K562 (cell line): ENCODE results near the gene SPAM1. TPM values are rescaled to one million over a fixed set of nuclear protein-coding genes. Genes with fewer than 3 reads are reported as not detected.

Source experiments
- ATF1 ChIP-seq, 2 experiments: fragments of 450-650 bp in 1 of 2; IDR thresholded peaks; 2 replicates each; pipeline ENCODE4 v1.6.1; 2016; ENCODE audit warnings: missing compliant biosample characterization in 1 of 2, missing genetic modification characterization in 1 of 2
- CREB5 ChIP-seq: fragments of 250-450 bp; sonication (Bioruptor Pico); IDR thresholded peaks from 2 replicates; pipeline ENCODE4 v1.5.0; 2020; ENCODE audit warnings: mild to moderate bottlenecking
- EP300 ChIP-seq: IDR thresholded peaks from 2 replicates; pipeline ENCODE4 v1.6.1; 2012; ENCODE audit warnings: low read length, improper control_type of control experiment
- HNRNPK ChIP-seq: fragments of 200-400 bp; formaldehyde crosslinking; IDR thresholded peaks from one replicate; pipeline ENCODE4 v1.6.1; 2018; ENCODE audit warnings: mild to moderate bottlenecking, low read depth, low read length; ENCODE audit not compliant: poor library complexity, severe bottlenecking
- IFI16 ChIP-seq: fragments of 250-450 bp; sonication (Bioruptor Pico); IDR thresholded peaks from 2 replicates; pipeline ENCODE4 v2.1.2; 2022; ENCODE audit warnings: mild to moderate bottlenecking, inconsistent platforms
- L3MBTL2 ChIP-seq: fragments of 450-650 bp; IDR thresholded peaks from 2 replicates; pipeline ENCODE4 v1.6.1; 2016; ENCODE audit warnings: mild to moderate bottlenecking, moderate library complexity
- LCOR ChIP-seq: sonication (generic); formaldehyde crosslinking; IDR thresholded peaks from 2 replicates; pipeline ENCODE4 v1.8.0; 2022; ENCODE audit warnings: mild to moderate bottlenecking, missing genetic modification reagents
- MAZ ChIP-seq, 2 experiments: fragments of 450-650 bp in 1 of 2; sonication (generic) in 1 of 2; formaldehyde crosslinking; IDR thresholded peaks in 1 of 2; conservative IDR thresholded peaks in 1 of 2; 2 replicates each; pipeline versions ENCODE4 v1.4.0 to v1.5.0; 2020; ENCODE audit warnings: mild to moderate bottlenecking in 1 of 2, missing genetic modification reagents in 1 of 2
- MIER1 ChIP-seq: fragments of 450-650 bp; IDR thresholded peaks from 2 replicates; pipeline ENCODE4 v1.6.1; 2016; ENCODE audit warnings: antibody characterized with exemption, mild to moderate bottlenecking, low read depth
- NFIC ChIP-seq: fragments of 450-650 bp; IDR thresholded peaks from 2 replicates; pipeline ENCODE4 v1.6.1; 2017; ENCODE audit warnings: mild to moderate bottlenecking, inconsistent platforms
- OTX1 ChIP-seq: fragments of 450-650 bp; formaldehyde crosslinking; IDR thresholded peaks from 2 replicates; pipeline ENCODE4 v1.4.0; 2022; ENCODE audit warnings: mild to moderate bottlenecking
- RUNX1 ChIP-seq: sonication (generic); IDR thresholded peaks from 2 replicates; pipeline ENCODE4 v1.6.1; 2016; ENCODE audit warnings: antibody characterized with exemption, low read depth
- TGIF2 ChIP-seq: sonication (generic); formaldehyde crosslinking; IDR thresholded peaks from 2 replicates; pipeline ENCODE4 v1.8.1; 2022; ENCODE audit warnings: mild to moderate bottlenecking, missing genetic modification reagents, moderate library complexity
- XRCC4 ChIP-seq: IDR thresholded peaks from one replicate; pipeline ENCODE4 v1.6.1; 2011; ENCODE audit not compliant: insufficient read depth, insufficient read length; ENCODE audit errors: extremely low read depth
- ZMIZ1 ChIP-seq, 2 experiments: fragments of 150-350 bp in 1 of 2; IDR thresholded peaks; 2 replicates each; pipeline ENCODE4 v1.6.1; 2012 to 2016; ENCODE audit warnings: low read depth in 2 of 2, low read length in 2 of 2, mild to moderate bottlenecking in 1 of 2, moderate library complexity in 1 of 2
- ZNF174 ChIP-seq: fragments of 250-450 bp; sonication (Bioruptor Pico); IDR thresholded peaks from 2 replicates; pipeline ENCODE4 v1.4.0; 2020; ENCODE audit warnings: mild to moderate bottlenecking
- ZNF282 ChIP-seq: sonication (generic); formaldehyde crosslinking; IDR thresholded peaks from 2 replicates; pipeline ENCODE4 v1.8.1; 2023; ENCODE audit warnings: missing genetic modification reagents
- ZNF586 ChIP-seq: fragments of 450-650 bp; formaldehyde crosslinking; conservative IDR thresholded peaks from 2 replicates; pipeline ENCODE4 v1.4.0; 2020; ENCODE audit warnings: mild to moderate bottlenecking, moderate library complexity
- ZNF75A ChIP-seq: fragments of 450-650 bp; formaldehyde crosslinking; IDR thresholded peaks from 2 replicates; pipeline ENCODE4 v1.4.0; 2020; ENCODE audit warnings: mild to moderate bottlenecking
- ZNF766 ChIP-seq: fragments of 200-800 bp; sonication (Bioruptor generic); conservative IDR thresholded peaks from 2 replicates; pipeline ENCODE4 v1.6.1; 2016; ENCODE audit warnings: missing genetic modification characterization, missing compliant biosample characterization
- ZNF778 ChIP-seq: fragments of 450-650 bp; formaldehyde crosslinking; IDR thresholded peaks from 2 replicates; pipeline ENCODE4 v1.4.0; 2020; ENCODE audit warnings: mild to moderate bottlenecking, moderate library complexity
- polyA plus RNA-seq, 8 experiments: library from polyadenylated mRNA; depleted of rRNA in 4 of 8; stranded (reverse) in 5 of 8; unstranded in 3 of 8; fragments of >200 nt; fragmentation: Nextera tagmentation in 2 of 8; fragmentation: Illumina TruSeq in 1 of 8; extraction: Ambion mirVana in 2 of 8; extraction: Trizol in 1 of 8; gene quantifications; 2 replicates each; pipeline versions ENCODE4 v1.2.1 to v1.2.3, GENCODE V29; 2011 to 2014; ENCODE audit warnings: inconsistent platforms in 1 of 8, missing spikeins in 1 of 8
- total RNA-seq, 7 experiments: library from RNA; depleted of rRNA in 6 of 7; stranded (reverse); fragments of >200 nt in 6 of 7; fragmentation: Illumina TruSeq in 2 of 7; extraction: Trizol in 2 of 7; gene quantifications; 2 replicates each; pipeline versions ENCODE4 v1.2.1 to v1.2.3, GENCODE V29; 2011 to 2021; ENCODE audit warnings: low replicate concordance in 1 of 7
- TF ChIP-seq, protein P1 (sequence below): fragments of 450-650 bp; formaldehyde crosslinking; IDR thresholded peaks from 2 replicates; pipeline ENCODE4 v1.4.0; 2022; ENCODE audit warnings: missing genetic modification characterization

SPAM1 gene
- total and polyA plus RNA-seq, 9 of the 15 experiments (the other 6 are each of a cell fraction or from before 2014, with no cell fraction given), result not detected

DNA sequence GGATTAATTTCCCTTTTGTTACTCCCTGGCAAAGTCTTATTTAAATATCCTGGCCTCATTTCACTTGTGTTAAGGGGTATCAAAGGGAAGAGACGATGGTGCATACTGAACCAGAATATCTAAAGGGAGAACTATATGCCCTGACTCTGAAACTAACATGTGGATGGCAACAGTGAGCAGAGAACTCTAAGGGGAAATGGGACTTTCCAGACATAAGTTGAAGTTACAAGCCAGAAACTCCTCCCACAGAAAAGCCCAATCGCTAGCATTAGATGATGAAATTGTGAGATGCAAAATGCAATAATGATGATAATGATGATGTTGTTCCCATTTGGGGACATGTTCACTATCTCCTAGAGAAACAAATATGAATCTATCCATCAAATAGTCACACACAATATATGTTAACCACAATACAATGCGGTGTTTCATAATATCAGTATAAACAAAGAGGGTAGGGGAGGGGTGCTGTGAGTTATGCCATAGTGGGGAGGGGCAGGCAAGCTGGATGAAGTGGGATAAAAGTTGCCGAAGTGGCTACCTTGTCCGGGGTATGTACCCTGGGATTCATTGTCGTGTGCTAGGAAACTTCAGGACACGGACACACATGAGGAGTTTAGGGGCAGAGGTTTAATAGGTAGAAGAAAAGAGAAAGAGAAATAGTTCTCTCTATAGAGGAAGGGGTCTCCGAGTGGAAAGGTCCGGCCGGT is 70.7 kb downstream of the SPAM1 start (continued):
- TF ChIP-seq OTX1, result peak; percentile 68; the same call in 1 of the 2 replicates
- no peak for TF ChIP-seq NFIC
- 0 out of 4 replicates have a peak, but pooled peaks of 1 of the 2 experiments have one; percentile 30 for TF ChIP-seq MAZ (CRISPR knock-in tag; conservative IDR thresholded peaks at IDR 0.05 in 1 of 2, IDR thresholded peaks at IDR 0.05 in 1 of 2)
- TF ChIP-seq CREB5 (CRISPR knock-in tag), result 0 out of 2 replicates have a peak, but pooled peaks have one; percentile 52
- peak; percentile 24; the same call in 1 of the 2 replicates for TF ChIP-seq L3MBTL2
- TF ChIP-seq, protein P1, sequence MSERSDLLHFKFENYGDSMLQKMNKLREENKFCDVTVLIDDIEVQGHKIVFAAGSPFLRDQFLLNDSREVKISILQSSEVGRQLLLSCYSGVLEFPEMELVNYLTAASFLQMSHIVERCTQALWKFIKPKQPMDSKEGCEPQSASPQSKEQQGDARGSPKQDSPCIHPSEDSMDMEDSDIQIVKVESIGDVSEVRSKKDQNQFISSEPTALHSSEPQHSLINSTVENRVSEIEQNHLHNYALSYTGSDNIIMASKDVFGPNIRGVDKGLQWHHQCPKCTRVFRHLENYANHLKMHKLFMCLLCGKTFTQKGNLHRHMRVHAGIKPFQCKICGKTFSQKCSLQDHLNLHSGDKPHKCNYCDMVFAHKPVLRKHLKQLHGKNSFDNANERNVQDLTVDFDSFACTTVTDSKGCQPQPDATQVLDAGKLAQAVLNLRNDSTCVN (CRISPR knock-in tag), result no peak
- no peak for TF ChIP-seq TGIF2
- TF ChIP-seq IFI16, result no peak
- TF ChIP-seq RUNX1, result no peak
- TF ChIP-seq EP300, result peak; percentile 31; the same call in 1 of the 2 replicates
- TF ChIP-seq ZNF174 (CRISPR knock-in tag), result no peak
- TF ChIP-seq ZNF778, result no peak
- no peak for TF ChIP-seq ZNF282 (CRISPR knock-in tag)
- no peak for TF ChIP-seq ZMIZ1 (IDR thresholded peaks at IDR 0.05; ENCODE audit: low read depth in 2 of 2, low read length in 2 of 2)
- peak; percentile 17; the same call in 1 of the 2 replicates for TF ChIP-seq ZNF766 (CRISPR knock-in tag)
- TF ChIP-seq HNRNPK, result no peak
- no peak for TF ChIP-seq LCOR
- 0 out of 2 replicates have a peak, but pooled peaks have one; percentile 55 for TF ChIP-seq ZNF586 (CRISPR knock-in tag)
- TF ChIP-seq ZNF75A (CRISPR knock-in tag), result no peak
- TF ChIP-seq MIER1, result no peak
- TF ChIP-seq ATF1 (CRISPR knock-in tag; IDR thresholded peaks at IDR 0.05), result no peak
- 0 out of 2 replicates have a peak, but pooled peaks have one; percentile 24 for TF ChIP-seq ATF1 (tag; IDR thresholded peaks at IDR 0.05)
- TF ChIP-seq XRCC4, result no peak
